ENCODE measurements around the gene NCL. TPM values are rescaled to one million over a fixed set of nuclear protein-coding genes. Genes with fewer than 3 reads are reported as not detected.
"Not testable (repeated sequence)": the region's sequence is repeated elsewhere in the genome, so short reads cannot be mapped to it uniquely, and the experiment has no call there.

Gene NCL
- total and polyA plus RNA-seq, 4 donors: 83.1 to 139 (median 107) TPM

GRCh38 chr2:231410293-231411004 is 53.8 kb downstream of the NCL start:
- 78% methylated on average over 6 of the region's 6 CpGs for WGBS
- no peak for DNase-seq (ENCODE audit: low spot score)
- H3K27ac ChIP-seq (ENCODE audit: low read depth in 1 of 2, low read length in 2 of 2): no peak overlapping the region

GRCh38 chr2:231409776-231410175 is 54.5 kb downstream of the NCL start:
- WGBS: 74% methylated on average over 5 of the region's 5 CpGs
- Histone ChIP-seq H3K36me3 (ENCODE audit: control insufficient read depth in 4 of 4, insufficient read depth in 3 of 4, low read depth in 1 of 4, low read length in 3 of 4) (no peaks in the 10 kb centered on the region), H3K4me3 (ENCODE audit: low read depth in 1 of 3, low read length in 3 of 3) (no peak overlapping the region), H3K9me3 (ENCODE audit: control insufficient read depth in 4 of 4, low read length in 3 of 4) (no peaks in the 10 kb centered on the region), H3K4me1 (ENCODE audit: control insufficient read depth in 4 of 4, insufficient read depth in 4 of 4, low read length in 3 of 4) (peaks cover 4 to 20% (median 9%) of the 10 kb centered on the region in 4 donors), H3K27ac (ENCODE audit: low read depth in 1 of 2, low read length in 2 of 2) (no peak overlapping the region), H3K9ac (ENCODE audit: low read depth in 1 of 2, low read length in 2 of 2) (no peak overlapping the region), H3K27me3 (ENCODE audit: control insufficient read depth in 4 of 4, insufficient read depth in 4 of 4, low read length in 3 of 4) (no peaks in the 10 kb centered on the region)
- DNase-seq (ENCODE audit: low spot score): no peak
- no peak for TF ChIP-seq SP1 (IDR thresholded peaks at IDR 0.05)
- TF ChIP-seq REST (IDR thresholded peaks at IDR 0.05): no peak
- TF ChIP-seq ATF3 (IDR thresholded peaks at IDR 0.05): no peak
- TF ChIP-seq TAF1 (conservative IDR thresholded peaks at IDR 0.05): no peak
- no peak for TF ChIP-seq GABPA (IDR thresholded peaks at IDR 0.05 in 1 of 2, conservative IDR thresholded peaks at IDR 0.05 in 1 of 2)
- no peak for TF ChIP-seq HNF4A (conservative IDR thresholded peaks at IDR 0.05)
- no peak for TF ChIP-seq ZBTB33 (IDR thresholded peaks at IDR 0.05)
- TF ChIP-seq YY1 (IDR thresholded peaks at IDR 0.05): no peak
- TF ChIP-seq RXRA (IDR thresholded peaks at IDR 0.05): no peak
- TF ChIP-seq CTCF (IDR thresholded peaks at IDR 0.05; ENCODE audit: low read depth, low read length, missing input control): no peak
- TF ChIP-seq JUND (IDR thresholded peaks at IDR 0.05): no peak
- no peak for TF ChIP-seq FOXA1 (IDR thresholded peaks at IDR 0.05)
- TF ChIP-seq HNF4G (IDR thresholded peaks at IDR 0.05): no peak
- TF ChIP-seq EGR1 (IDR thresholded peaks at IDR 0.05; ENCODE audit: low read depth in 2 of 2): no peak
- TF ChIP-seq MAX (IDR thresholded peaks at IDR 0.05): no peak
- TF ChIP-seq RAD21 (IDR thresholded peaks at IDR 0.05): no peak
- TF ChIP-seq FOXA2 (IDR thresholded peaks at IDR 0.05): no peak
- no peak for TF ChIP-seq NR2F2 (IDR thresholded peaks at IDR 0.05)

More at GRCh38 chr2:231410293-231411004, 53.8 kb downstream of the NCL start:
- no peaks in the 10 kb centered on the region for H3K36me3 ChIP-seq (ENCODE audit: control insufficient read depth in 4 of 4, insufficient read depth in 3 of 4, low read depth in 1 of 4, low read length in 3 of 4)
- H3K9ac ChIP-seq (ENCODE audit: low read depth in 1 of 2, low read length in 2 of 2): no peak overlapping the region
- H3K4me3 ChIP-seq (ENCODE audit: low read depth in 1 of 3, low read length in 3 of 3): no peak overlapping the region
- TF ChIP-seq CTCF (IDR thresholded peaks at IDR 0.05; ENCODE audit: low read depth, low read length, missing input control) (peak; percentile 13), NR2F2 (IDR thresholded peaks at IDR 0.05) (no peak)
- H3K27me3 ChIP-seq (ENCODE audit: control insufficient read depth in 4 of 4, insufficient read depth in 4 of 4, low read length in 3 of 4): no peaks in the 10 kb centered on the region
- H3K4me1 ChIP-seq (ENCODE audit: control insufficient read depth in 4 of 4, insufficient read depth in 4 of 4, low read length in 3 of 4): peaks cover 4 to 20% (median 9%) of the 10 kb centered on the region in 4 donors
- no peaks in the 10 kb centered on the region for H3K9me3 ChIP-seq (ENCODE audit: control insufficient read depth in 4 of 4, low read length in 3 of 4)

GRCh38 chr2:231408304-231408703 is 56.0 kb downstream of the NCL start:
- DNase-seq (ENCODE audit: low spot score); H3K4me1 ChIP-seq (ENCODE audit: control insufficient read depth in 4 of 4, insufficient read depth in 4 of 4, low read length in 3 of 4); H3K27me3 ChIP-seq (ENCODE audit: control insufficient read depth in 4 of 4, insufficient read depth in 4 of 4, low read length in 3 of 4); H3K9me3 ChIP-seq (ENCODE audit: control insufficient read depth in 4 of 4, low read length in 3 of 4); H3K4me3 ChIP-seq (ENCODE audit: low read depth in 1 of 3, low read length in 3 of 3); H3K36me3 ChIP-seq (ENCODE audit: control insufficient read depth in 4 of 4, insufficient read depth in 3 of 4, low read depth in 1 of 4, low read length in 3 of 4); H3K9ac ChIP-seq (ENCODE audit: low read depth in 1 of 2, low read length in 2 of 2); H3K27ac ChIP-seq (ENCODE audit: low read depth in 1 of 2, low read length in 2 of 2): not testable (repeated sequence)
- WGBS: 89% methylated on average over 9 of the region's 9 CpGs

Data from liver (tissue), 9 donors.